HG02588 (cell line): ENCODE data around the gene RORC.
"Not testable (repeated sequence)": the region's sequence is repeated elsewhere in the genome, so short reads cannot be mapped to it uniquely, and the experiment has no call there.

Source experiments
- ATAC-seq: cut with Tn5 transposase; IDR thresholded peaks from one replicate; pipeline ENCODE4 v1.9.1; 2021; ENCODE audit warnings: mild to moderate bottlenecking, moderate library complexity; ENCODE audit not compliant: unreplicated experiment

The RORC gene

GRCh38 chr1:151780736-151781135, 50.9 kb downstream of the RORC start:
- ATAC-seq = not testable (repeated sequence)

GRCh38 chr1:151779852-151780251, 51.8 kb downstream of the RORC start:
- ATAC-seq = no peak

- no peak for ATAC-seq
Observed at GRCh38 chr1:151777317-151777716, 54.3 kb downstream of the RORC start.

GRCh38 chr1:151776665-151777062, 54.9 kb downstream of the RORC start:
- no peak for ATAC-seq

GRCh38 chr1:151775894-151776664, 55.5 kb downstream of the RORC start:
- no peak for ATAC-seq

GRCh38 chr1:151774256-151774922, 57.2 kb downstream of the RORC start:
- no peak for ATAC-seq

- ATAC-seq = no peak
Observed at GRCh38 chr1:151773702-151774101, 57.9 kb downstream of the RORC start.

GRCh38 chr1:151769270-151769669, 62.3 kb downstream of the RORC start:
- not testable (repeated sequence) for ATAC-seq

- ATAC-seq = not testable (repeated sequence)
Observed at GRCh38 chr1:151768351-151769066, 63.1 kb downstream of the RORC start.

- ATAC-seq = no peak
Observed at GRCh38 chr1:151763990-151764389, 67.6 kb downstream of the RORC start.

- ATAC-seq = peak; percentile 90
Observed at GRCh38 chr1:151762941-151763921, 68.4 kb downstream of the RORC start, which contains the start of gene MRPL9. Gene MRPL9, minus strand, starts transcription at chr1:151763496. Its CDS starts 17 bp downstream, at chr1:151763479.

- no peak for ATAC-seq
Observed at GRCh38 chr1:151760597-151761385, 70.8 kb downstream of the RORC start.

- ATAC-seq = no peak
Observed at GRCh38 chr1:151759241-151759640, 72.4 kb downstream of the RORC start.

- no peak for ATAC-seq
Observed at GRCh38 chr1:151756291-151756690, 75.3 kb downstream of the RORC start.
